ENCODE measurements around the gene ACOT11. TPM values are rescaled to one million over a fixed set of nuclear protein-coding genes. Genes with fewer than 3 reads are reported as not detected.
A peak's percentile ranks its signal among the peaks of the same experiment; 100 is the strongest.

ACOT11 gene
- total RNA-seq (2016; rRNA removed; fragmentation: Illumina TruSeq; extraction: Trizol) (3.0 and 3.3 TPM in 2 replicates), polyA plus RNA-seq (2011; rRNA removed) (2.6 and 2.8 TPM in 2 replicates), polyA minus RNA-seq (2011; rRNA and poly(A)+ RNA removed; ENCODE audit: low replicate concordance) (7.7 and 8.7 TPM in 2 replicates), Bru-seq, nascent RNA (percentile 40 among the genes with signal in this experiment), BruChase-seq, experiment 1, labeled RNA remaining after a 6-hour chase (percentile 34 among the genes with signal in this experiment), BruChase-seq, experiment 2, labeled RNA remaining after a 2-hour chase (percentile 42 among the genes with signal in this experiment)
- total RNA-seq (2016; cell fraction: cytosol; rRNA removed; fragmentation: Illumina TruSeq; extraction: Trizol; ENCODE audit: low read depth), result 0.79 and 1.0 TPM in 2 replicates
- total RNA-seq (2016; cell fraction: insoluble cytoplasmic fraction; rRNA removed; fragmentation: Illumina TruSeq; extraction: Trizol), result 2.1 and 2.6 TPM in 2 replicates
- total RNA-seq (2016; cell fraction: membrane; rRNA removed; fragmentation: Illumina TruSeq; extraction: Trizol), result 2.2 TPM in 2 replicates
- total RNA-seq (2016; cell fraction: nucleus; rRNA removed; fragmentation: Illumina TruSeq; extraction: Trizol), result 1.8 and 2.5 TPM in 2 replicates
- 0.88 and 1.6 TPM in 2 replicates for polyA plus RNA-seq (2011; cell fraction: cytosol; rRNA removed)
- 6.8 and 12.7 TPM in 2 replicates for polyA plus RNA-seq (2011; cell fraction: nucleus; rRNA removed)
- polyA plus RNA-seq (2012), result 1.4 and 2.1 TPM in 2 replicates
- 0.62 and 0.68 TPM in 2 replicates for polyA plus RNA-seq (2016; cell fraction: cytosol; fragmentation: Illumina TruSeq; extraction: Trizol; ENCODE audit: low read depth)
- 1.9 and 3.1 TPM in 2 replicates for polyA plus RNA-seq (2016; cell fraction: insoluble cytoplasmic fraction; fragmentation: Illumina TruSeq; extraction: Trizol; ENCODE audit: low read depth)
- 1.3 and 1.4 TPM in 2 replicates for polyA plus RNA-seq (2016; cell fraction: membrane; fragmentation: Illumina TruSeq; extraction: Trizol; ENCODE audit: low read depth)
- polyA plus RNA-seq (2016; cell fraction: nucleus; fragmentation: Illumina TruSeq; extraction: Trizol; ENCODE audit: insufficient read depth, low read depth), result 4.8 and 6.2 TPM in 2 replicates
- polyA minus RNA-seq (2011; cell fraction: cytosol; rRNA and poly(A)+ RNA removed), result 1.4 and 2.3 TPM in 2 replicates
- polyA minus RNA-seq (2011; cell fraction: nucleus; rRNA and poly(A)+ RNA removed), result 3.1 and 5.0 TPM in 2 replicates
- long read RNA-seq, experiment 1, partial matches to known transcripts, result 3 of 8 reads
- long read RNA-seq, experiment 1, other reads (novel, unspliced or antisense), result 5 of 8 reads
- long read RNA-seq, experiment 2, partial matches to known transcripts, result 0 of 5 reads
- long read RNA-seq, experiment 2, other reads (novel, unspliced or antisense), result 4 of 5 reads

GRCh38 chr1:54547601-54548388, at the start of gene ACOT11:
Gene ACOT11 (plus strand): TSS chr1:54548228. CDS start chr1:54548310, 82 bp downstream.
- ATAC-seq (peak; percentile 88), DNase-seq (ENCODE audit: low spot score) (peak; percentile 72), FAIRE-seq (no peak)
- H3K4me1 ChIP-seq (ENCODE audit: insufficient read depth, low read length), result peaks cover 42% of the 10 kb centered on the region
- no peaks in the 10 kb centered on the region for H3K36me3 ChIP-seq (replicated peaks in 1 of 2; ENCODE audit: control insufficient read depth in 1 of 2, insufficient read depth in 2 of 2, low read length in 2 of 2)
- H3K79me2 ChIP-seq (ENCODE audit: insufficient read depth, low read length), result no peaks in the 10 kb centered on the region
- CTCF ChIA-PET (ENCODE audit: low intra/inter-chr PET ratio, low total read pairs), result no interaction called here
- H3K9me3 ChIP-seq (ENCODE audit: low read length), result no peaks in the 10 kb centered on the region
- no TSS peak for BruUV-seq (replicated peaks)
- no peak within 1 kb of the TSS for H3K27ac ChIP-seq (ENCODE audit: extremely low read length, insufficient read depth, low read length)
- peak within 1 kb of the TSS in 1 of 3 experiments; percentile 42; a peak in 1 of 6 replicates for H3K4me3 ChIP-seq (replicated peaks in 1 of 3; ENCODE audit: insufficient read depth in 1 of 3, low read depth in 2 of 3, low read length in 3 of 3)
- H3K9ac ChIP-seq (ENCODE audit: insufficient read depth, low read depth, low read length), result 0 out of 2 replicates have a peak within 1 kb of the TSS, but pooled peaks have one; percentile 15
- no peaks in the 10 kb centered on the region for H4K20me1 ChIP-seq (ENCODE audit: insufficient read depth, low read length)
- no peak within 1 kb of the TSS for H2AFZ ChIP-seq (ENCODE audit: low read length)
- no peaks in the 10 kb centered on the region for H3K27me3 ChIP-seq (ENCODE audit: control insufficient read depth in 1 of 2, insufficient read depth in 2 of 2, low read length in 2 of 2)
- peak within 1 kb of the TSS; percentile 70 for H3K4me2 ChIP-seq (ENCODE audit: low read depth, low read length)
- WGBS (ENCODE audit: low lambda C conversion rate), result 65% methylated on average over 15 of the region's 25 CpGs
- in situ Hi-C loops (cut with HindIII; ENCODE audit: extremely low pct_ligation_motif_present, low pct_unique_long_range_greater_than_20kb), result no loop called here
- POLR2A ChIA-PET, result interaction anchor here (0.7 to 2.1 kb wide), 3 partner anchors 9 to 32 kb away, joined by 3 to 7 read pairs (median 4); no protein-coding TSS in a partner anchor
- intact Hi-C loops (cut with micrococcal nuclease; ENCODE audit: unreplicated experiment), result loop anchor here (10.0 kb wide), 1 partner anchor 53 kb away; no protein-coding TSS in a partner anchor
- TF ChIP-seq RELA (CRISPR knock-in tag; IDR thresholded peaks at IDR 0.05), result no peak
- no peak for TF ChIP-seq SP5 (CRISPR knock-in tag; IDR thresholded peaks at IDR 0.05; ENCODE audit: borderline replicate concordance, low read depth)
- TF ChIP-seq SKIL (CRISPR knock-in tag; IDR thresholded peaks at IDR 0.05; ENCODE audit: borderline replicate concordance), result no peak
- TF ChIP-seq, protein P1, sequence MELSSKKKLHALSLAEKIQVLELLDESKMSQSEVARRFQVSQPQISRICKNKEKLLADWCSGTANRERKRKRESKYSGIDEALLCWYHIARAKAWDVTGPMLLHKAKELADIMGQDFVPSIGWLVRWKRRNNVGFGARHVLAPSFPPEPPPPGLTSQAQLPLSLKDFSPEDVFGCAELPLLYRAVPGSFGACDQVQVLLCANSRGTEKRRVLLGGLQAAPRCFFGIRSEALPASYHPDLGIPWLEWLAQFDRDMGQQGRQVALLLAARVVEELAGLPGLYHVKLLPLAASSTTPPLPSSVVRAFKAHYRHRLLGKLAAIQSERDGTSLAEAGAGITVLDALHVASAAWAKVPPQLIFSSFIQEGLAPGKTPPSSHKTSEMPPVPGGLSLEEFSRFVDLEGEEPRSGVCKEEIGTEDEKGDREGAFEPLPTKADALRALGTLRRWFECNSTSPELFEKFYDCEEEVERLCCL (CRISPR knock-in tag; IDR thresholded peaks at IDR 0.05; ENCODE audit: borderline replicate concordance), result no peak
- no peak for TF ChIP-seq ZNF251 (CRISPR knock-in tag; IDR thresholded peaks at IDR 0.05)
- TF ChIP-seq JUN (CRISPR knock-in tag; IDR thresholded peaks at IDR 0.05), result no peak
- TF ChIP-seq XRCC5 (optimal IDR thresholded peaks at IDR 0.05; ENCODE audit: low read length), result peak; percentile 47
- TF ChIP-seq MED8 (CRISPR knock-in tag; IDR thresholded peaks at IDR 0.05; ENCODE audit: insufficient replicate concordance), result no peak
- TF ChIP-seq PCBP1 (IDR thresholded peaks at IDR 0.05; ENCODE audit: borderline replicate concordance, low read depth, low read length), result 0 out of 2 replicates have a peak, but pooled peaks have one; percentile 53
- TF ChIP-seq ZNF7 (CRISPR knock-in tag; IDR thresholded peaks at IDR 0.05), result no peak
- TF ChIP-seq ZBTB3 (CRISPR knock-in tag; IDR thresholded peaks at IDR 0.05; ENCODE audit: borderline replicate concordance, low read depth), result no peak
- TF ChIP-seq NCOA1 (CRISPR knock-in tag; IDR thresholded peaks at IDR 0.05), result no peak
- TF ChIP-seq ZNF484 (CRISPR knock-in tag; IDR thresholded peaks at IDR 0.05; ENCODE audit: borderline replicate concordance, low read depth), result no peak

Data from HepG2 (cell line).